ENCODE measurements around the gene CPLANE1.

- TF ChIP-seq, protein P1, sequence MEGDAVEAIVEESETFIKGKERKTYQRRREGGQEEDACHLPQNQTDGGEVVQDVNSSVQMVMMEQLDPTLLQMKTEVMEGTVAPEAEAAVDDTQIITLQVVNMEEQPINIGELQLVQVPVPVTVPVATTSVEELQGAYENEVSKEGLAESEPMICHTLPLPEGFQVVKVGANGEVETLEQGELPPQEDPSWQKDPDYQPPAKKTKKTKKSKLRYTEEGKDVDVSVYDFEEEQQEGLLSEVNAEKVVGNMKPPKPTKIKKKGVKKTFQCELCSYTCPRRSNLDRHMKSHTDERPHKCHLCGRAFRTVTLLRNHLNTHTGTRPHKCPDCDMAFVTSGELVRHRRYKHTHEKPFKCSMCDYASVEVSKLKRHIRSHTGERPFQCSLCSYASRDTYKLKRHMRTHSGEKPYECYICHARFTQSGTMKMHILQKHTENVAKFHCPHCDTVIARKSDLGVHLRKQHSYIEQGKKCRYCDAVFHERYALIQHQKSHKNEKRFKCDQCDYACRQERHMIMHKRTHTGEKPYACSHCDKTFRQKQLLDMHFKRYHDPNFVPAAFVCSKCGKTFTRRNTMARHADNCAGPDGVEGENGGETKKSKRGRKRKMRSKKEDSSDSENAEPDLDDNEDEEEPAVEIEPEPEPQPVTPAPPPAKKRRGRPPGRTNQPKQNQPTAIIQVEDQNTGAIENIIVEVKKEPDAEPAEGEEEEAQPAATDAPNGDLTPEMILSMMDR (IDR thresholded peaks at IDR 0.05) = no peak
- no peak for TF ChIP-seq POLR2AphosphoS5 (IDR thresholded peaks at IDR 0.05)
These were observed 159.0 kb downstream of the CPLANE1 start for GRCh38 chr5:37090123-37090726.
